ENCODE results near the gene CYFIP1. TPM values are rescaled to one million over a fixed set of nuclear protein-coding genes. Genes with fewer than 3 reads are reported as not detected.
A peak's percentile ranks its signal among the peaks of the same experiment; 100 is the strongest.

The CYFIP1 gene
- total RNA-seq, 2 experiments from 2014 or later, result 23.1 to 24.9 TPM

GRCh38 chr15:22981051-22981840 is 1.1 kb upstream of the CYFIP1 start:
- peaks cover 14% of the 10 kb centered on the region for H3K27me3 Mint-ChIP-seq
- no peaks in the 10 kb centered on the region for H3K9me3 Mint-ChIP-seq
- no peak for DNase-seq
- peak overlapping the region; percentile 65 for H3K4me3 Mint-ChIP-seq
- H3K27ac Mint-ChIP-seq, result no peak overlapping the region
- peaks cover 14% of the 10 kb centered on the region for H3K4me1 Mint-ChIP-seq
- ChIA-PET POLR2A (interaction anchor here (1.4 kb wide), 1 partner anchor 58 kb away, joined by 4 read pairs; the partner anchor contains the start of gene TUBGCP5), CTCF (no interaction called here)
- H3K36me3 Mint-ChIP-seq (ENCODE audit: low read depth), result peaks cover 3% of the 10 kb centered on the region

- peak overlapping the region; percentile 16 for H3K27ac Mint-ChIP-seq
- CTCF ChIA-PET, result no interaction called here
- POLR2A ChIA-PET, result interaction anchor here (0.6 to 2.0 kb wide), 3 partner anchors 60 to 141 kb away, joined by 3 to 8 read pairs (median 4); partner anchors contain the start of genes NIPA2 and TUBGCP5
These were observed 655 bp downstream of the CYFIP1 start for GRCh38 chr15:22979238-22980188.

GRCh38 chr15:22978691-22979237 is 1.4 kb downstream of the CYFIP1 start:
- Mint-ChIP-seq H3K9me3 (no peaks in the 10 kb centered on the region), H3K27ac (no peak overlapping the region), H3K27me3 (peaks cover 14% of the 10 kb centered on the region), H3K36me3 (ENCODE audit: low read depth) (peaks cover 3% of the 10 kb centered on the region), H3K4me1 (peaks cover 18% of the 10 kb centered on the region), H3K4me3 (peak overlapping the region; percentile 84)
- ChIA-PET CTCF (no interaction called here), POLR2A (interaction anchor here (0.8 to 2.0 kb wide), 2 partner anchors 61 to 141 kb away, joined by 4 to 8 read pairs; partner anchors contain the start of genes NIPA2 and TUBGCP5)
- no peak for DNase-seq

More at GRCh38 chr15:22979238-22980188, 655 bp downstream of the CYFIP1 start:
- Mint-ChIP-seq H3K9me3 (no peaks in the 10 kb centered on the region), H3K27me3 (peaks cover 14% of the 10 kb centered on the region), H3K36me3 (ENCODE audit: low read depth) (peaks cover 3% of the 10 kb centered on the region), H3K4me3 (peak overlapping the region; percentile 84), H3K4me1 (peaks cover 18% of the 10 kb centered on the region)
- peak; percentile 51 for DNase-seq

- CTCF ChIA-PET, result no interaction called here
- DNase-seq, result no peak
- peaks cover 3% of the 10 kb centered on the region for H3K36me3 Mint-ChIP-seq (ENCODE audit: low read depth)
These were observed 5.4 kb downstream of the CYFIP1 start for GRCh38 chr15:22974745-22975144.

GRCh38 chr15:22973987-22974386 is 6.2 kb downstream of the CYFIP1 start:
- H3K9me3 Mint-ChIP-seq, result no peaks in the 10 kb centered on the region
- H3K4me3 Mint-ChIP-seq, result no peak overlapping the region
- DNase-seq, result no peak
- H3K27ac Mint-ChIP-seq, result no peak overlapping the region
- peaks cover 14% of the 10 kb centered on the region for H3K4me1 Mint-ChIP-seq
- ChIA-PET CTCF (no interaction called here), POLR2A (no interaction called here)
- H3K27me3 Mint-ChIP-seq, result peaks cover 4% of the 10 kb centered on the region
- H3K36me3 Mint-ChIP-seq (ENCODE audit: low read depth), result no peaks in the 10 kb centered on the region

More at GRCh38 chr15:22974745-22975144, 5.4 kb downstream of the CYFIP1 start:
- H3K27ac Mint-ChIP-seq, result no peak overlapping the region
- peaks cover 9% of the 10 kb centered on the region for H3K27me3 Mint-ChIP-seq
- no peaks in the 10 kb centered on the region for H3K9me3 Mint-ChIP-seq
- H3K4me3 Mint-ChIP-seq, result no peak overlapping the region
- POLR2A ChIA-PET, result no interaction called here
- H3K4me1 Mint-ChIP-seq, result peaks cover 22% of the 10 kb centered on the region

GRCh38 chr15:22973286-22973685 is 6.9 kb downstream of the CYFIP1 start:
- no peak overlapping the region for H3K4me3 Mint-ChIP-seq
- H3K4me1 Mint-ChIP-seq, result peaks cover 8% of the 10 kb centered on the region
- CTCF ChIA-PET, result no interaction called here

GRCh38 chr15:22969489-22969888 is 10.7 kb downstream of the CYFIP1 start:
- Mint-ChIP-seq H3K27me3 (no peaks in the 10 kb centered on the region), H3K27ac (no peak overlapping the region), H3K9me3 (no peaks in the 10 kb centered on the region), H3K36me3 (ENCODE audit: low read depth) (no peaks in the 10 kb centered on the region), H3K4me3 (no peak overlapping the region), H3K4me1 (peaks cover 4% of the 10 kb centered on the region)
- CTCF ChIA-PET, result no interaction called here
- POLR2A ChIA-PET, result no interaction called here
- no peak for DNase-seq

More at GRCh38 chr15:22973286-22973685, 6.9 kb downstream of the CYFIP1 start:
- H3K9me3 Mint-ChIP-seq, result no peaks in the 10 kb centered on the region
- H3K36me3 Mint-ChIP-seq (ENCODE audit: low read depth), result no peaks in the 10 kb centered on the region
- POLR2A ChIA-PET, result no interaction called here
- DNase-seq, result no peak
- H3K27ac Mint-ChIP-seq, result no peak overlapping the region
- peaks cover under 1% of the 10 kb centered on the region for H3K27me3 Mint-ChIP-seq

- no peaks in the 10 kb centered on the region for H3K27me3 Mint-ChIP-seq
- H3K4me1 Mint-ChIP-seq, result peaks cover 2% of the 10 kb centered on the region
- CTCF ChIA-PET, result no interaction called here
- POLR2A ChIA-PET, result no interaction called here
- H3K36me3 Mint-ChIP-seq (ENCODE audit: low read depth), result no peaks in the 10 kb centered on the region
- no peaks in the 10 kb centered on the region for H3K9me3 Mint-ChIP-seq
- no peak overlapping the region for H3K4me3 Mint-ChIP-seq
- no peak for DNase-seq
- no peak overlapping the region for H3K27ac Mint-ChIP-seq
These were observed 11.8 kb downstream of the CYFIP1 start for GRCh38 chr15:22968366-22968765.

GRCh38 chr15:22967084-22967770 is 12.9 kb downstream of the CYFIP1 start:
- Mint-ChIP-seq H3K9me3 (no peaks in the 10 kb centered on the region), H3K4me1 (no peaks in the 10 kb centered on the region), H3K36me3 (ENCODE audit: low read depth) (no peaks in the 10 kb centered on the region), H3K4me3 (no peak overlapping the region), H3K27ac (no peak overlapping the region), H3K27me3 (no peaks in the 10 kb centered on the region)
- ChIA-PET CTCF (no interaction called here), POLR2A (no interaction called here)
- DNase-seq, result no peak

- H3K4me1 Mint-ChIP-seq, result no peaks in the 10 kb centered on the region
- H3K36me3 Mint-ChIP-seq (ENCODE audit: low read depth), result no peaks in the 10 kb centered on the region
- H3K9me3 Mint-ChIP-seq, result no peaks in the 10 kb centered on the region
- H3K27ac Mint-ChIP-seq, result no peak overlapping the region
- no peak overlapping the region for H3K4me3 Mint-ChIP-seq
- no peaks in the 10 kb centered on the region for H3K27me3 Mint-ChIP-seq
- ChIA-PET POLR2A (no interaction called here), CTCF (no interaction called here)
- no peak for DNase-seq
These were observed 13.7 kb downstream of the CYFIP1 start for GRCh38 chr15:22966321-22967083.

GRCh38 chr15:22963641-22964040 is 16.5 kb downstream of the CYFIP1 start:
- DNase-seq, result no peak
- Mint-ChIP-seq H3K27me3 (no peaks in the 10 kb centered on the region), H3K4me1 (peaks cover under 1% of the 10 kb centered on the region), H3K27ac (no peak overlapping the region), H3K36me3 (ENCODE audit: low read depth) (no peaks in the 10 kb centered on the region), H3K4me3 (no peak overlapping the region), H3K9me3 (no peaks in the 10 kb centered on the region)
- ChIA-PET POLR2A (no interaction called here), CTCF (no interaction called here)

GRCh38 chr15:22962611-22963010 is 17.6 kb downstream of the CYFIP1 start:
- Mint-ChIP-seq H3K4me1 (peaks cover 3% of the 10 kb centered on the region), H3K27me3 (no peaks in the 10 kb centered on the region), H3K27ac (no peak overlapping the region), H3K36me3 (ENCODE audit: low read depth) (no peaks in the 10 kb centered on the region), H3K9me3 (no peaks in the 10 kb centered on the region), H3K4me3 (no peak overlapping the region)
- DNase-seq, result no peak
- ChIA-PET CTCF (interaction anchor here (1.4 to 1.8 kb wide), 2 partner anchors 10 to 74 kb away, joined by 3 read pairs; no protein-coding TSS in a partner anchor), POLR2A (interaction anchor here (0.7 kb wide), 1 partner anchor 95 kb away, joined by 3 read pairs; no protein-coding TSS in a partner anchor)
